NCI-H1048 (cell line): ENCODE results near the gene MYO7B.

Experiments used
- DNase-seq: peaks from one replicate; lab custom pipeline; 2025; lab: John Stamatoyannopoulos, UW

Gene MYO7B

GRCh38 chr2:127589841-127590240 is 54.4 kb downstream of the MYO7B start:
- DNase-seq = no peak

- no peak for DNase-seq
Measured at GRCh38 chr2:127590386-127591190, 55.1 kb downstream of the MYO7B start.

GRCh38 chr2:127591221-127591923 is 55.9 kb downstream of the MYO7B start:
- DNase-seq = no peak

- no peak for DNase-seq
Measured at GRCh38 chr2:127592761-127593227, 57.3 kb downstream of the MYO7B start.

GRCh38 chr2:127593228-127594115 is 58.0 kb downstream of the MYO7B start:
- DNase-seq = no peak

GRCh38 chr2:127594116-127594591 is 58.7 kb downstream of the MYO7B start:
- DNase-seq = no peak

GRCh38 chr2:127596311-127597045 is 61.0 kb downstream of the MYO7B start:
- DNase-seq = no peak

- DNase-seq = no peak
Measured at GRCh38 chr2:127597046-127597983, 61.8 kb downstream of the MYO7B start.

- DNase-seq = no peak
Measured at GRCh38 chr2:127597984-127598380, 62.5 kb downstream of the MYO7B start.

- no peak for DNase-seq
Measured at GRCh38 chr2:127598711-127599110, 63.2 kb downstream of the MYO7B start.

GRCh38 chr2:127599211-127599610 is 63.7 kb downstream of the MYO7B start:
- DNase-seq = no peak

GRCh38 chr2:127604986-127605385 is 69.5 kb downstream of the MYO7B start:
- DNase-seq = no peak

GRCh38 chr2:127605691-127606263 is 70.3 kb downstream of the MYO7B start:
- no peak for DNase-seq

- DNase-seq = no peak
Measured at GRCh38 chr2:127606625-127607398, 71.3 kb downstream of the MYO7B start.

GRCh38 chr2:127607399-127607908 is 72.0 kb downstream of the MYO7B start:
- DNase-seq = no peak

- DNase-seq = no peak
Measured at GRCh38 chr2:127608061-127609030, 72.9 kb downstream of the MYO7B start.

GRCh38 chr2:127609031-127609751 is 73.7 kb downstream of the MYO7B start:
- DNase-seq = no peak
